ENCODE data around the gene CYP4F22.
"Not testable (repeated sequence)": the region's sequence is repeated elsewhere in the genome, so short reads cannot be mapped to it uniquely, and the experiment has no call there.

Gene CYP4F22

DNA sequence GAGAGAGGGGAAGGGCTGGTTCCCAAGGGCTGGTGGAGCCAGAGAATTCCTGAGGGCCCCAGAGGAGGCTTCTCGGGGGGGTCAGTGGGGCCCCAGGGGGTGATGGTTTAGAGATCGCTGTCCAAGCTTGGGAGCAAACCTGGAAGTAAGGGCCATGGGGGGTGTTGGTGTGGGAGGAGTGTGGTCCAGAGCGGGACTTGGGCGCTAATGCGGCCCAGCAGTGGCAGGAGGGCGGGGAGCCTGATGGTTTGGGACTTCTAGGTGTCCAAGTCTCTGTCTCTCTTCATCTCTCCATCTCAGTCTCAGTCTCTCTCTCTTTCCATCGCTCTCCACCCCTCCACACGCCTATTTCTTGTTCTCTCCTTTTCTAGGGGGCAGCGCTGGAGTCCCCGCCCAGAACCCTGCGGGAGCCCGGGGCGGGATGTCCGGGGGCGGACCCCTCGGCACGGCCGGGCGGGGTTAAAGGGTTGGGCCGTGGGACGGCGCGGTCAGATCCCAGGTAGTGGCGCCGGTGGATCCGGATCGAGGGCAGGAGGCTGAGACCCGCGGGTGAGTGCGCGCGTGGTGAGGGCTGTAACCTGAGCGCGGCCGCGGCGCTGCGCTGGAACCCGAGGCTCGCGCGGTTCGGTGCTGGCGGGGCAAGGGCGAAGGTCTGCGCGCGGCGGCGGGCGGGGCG, at the start of gene CYP4F22:
TSS of gene CYP4F22 (plus strand) at position 491 of the 676 bp plus-strand sequence. CDS start 16,812 bp downstream, outside the sequence.
- DNase-seq: no peak

- peak; percentile 1 for DNase-seq
Observed at GRCh38 chr19:15461694-15462093, 46.6 kb upstream of the CYP4F22 start.

- DNase-seq: no peak
Observed at GRCh38 chr19:15463861-15464371, 44.4 kb upstream of the CYP4F22 start.

DNA sequence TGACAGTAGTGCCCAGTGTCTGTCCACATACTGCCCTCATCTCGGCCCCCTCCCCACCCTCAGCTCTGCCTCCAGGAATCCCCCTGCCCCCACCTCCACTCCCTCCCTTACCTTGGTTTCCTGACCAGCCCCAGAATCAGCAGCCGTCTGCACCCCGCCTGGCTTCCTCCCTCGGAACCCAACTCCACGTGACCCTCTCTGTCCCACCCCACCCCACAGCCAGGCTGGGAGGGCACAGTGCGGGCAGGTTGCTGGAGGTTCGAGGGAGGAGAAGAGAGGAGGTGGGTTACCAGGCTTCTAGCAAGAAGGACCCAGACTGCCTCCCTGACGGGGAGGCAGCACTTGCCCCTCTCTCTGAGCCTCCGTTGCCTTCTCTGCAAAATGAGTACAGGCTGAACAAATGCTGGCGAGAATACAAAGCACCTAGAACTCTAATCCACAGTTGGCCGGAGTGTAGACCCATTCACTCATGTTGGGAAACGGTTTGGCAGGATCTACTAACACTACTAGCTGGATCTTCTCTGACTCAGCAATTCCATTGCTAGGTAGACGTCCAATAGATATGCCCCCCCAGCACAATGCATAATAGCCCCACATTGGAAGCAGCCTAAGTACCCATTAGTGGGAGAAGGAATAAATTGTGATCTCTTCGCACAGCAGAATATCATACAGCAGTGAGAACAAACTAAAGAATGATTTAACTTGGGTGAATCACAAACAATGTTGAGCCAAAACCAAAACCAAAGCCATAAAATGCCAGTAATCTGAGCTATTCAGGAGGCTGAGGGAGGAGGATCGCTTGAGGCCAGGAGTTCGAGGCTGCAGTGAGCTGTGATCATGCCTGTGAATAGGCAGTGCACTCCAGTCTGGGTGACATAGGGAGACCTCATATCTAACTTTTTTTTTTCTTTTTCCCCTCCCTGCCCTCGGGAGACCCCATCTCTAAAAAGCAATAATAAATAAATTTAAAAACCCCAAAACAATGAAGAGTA, 43.6 kb upstream of the CYP4F22 start, which contains the start of gene RASAL3:
TSS of gene RASAL3 (minus strand) at position 151 of the 992 bp plus-strand sequence. CDS start 186 bp downstream, outside the sequence.
- no peak for DNase-seq

- DNase-seq: no peak
Observed at GRCh38 chr19:15466851-15467733, 41.2 kb upstream of the CYP4F22 start.

GRCh38 chr19:15467734-15468214, 40.6 kb upstream of the CYP4F22 start:
- DNase-seq: no peak

DNA sequence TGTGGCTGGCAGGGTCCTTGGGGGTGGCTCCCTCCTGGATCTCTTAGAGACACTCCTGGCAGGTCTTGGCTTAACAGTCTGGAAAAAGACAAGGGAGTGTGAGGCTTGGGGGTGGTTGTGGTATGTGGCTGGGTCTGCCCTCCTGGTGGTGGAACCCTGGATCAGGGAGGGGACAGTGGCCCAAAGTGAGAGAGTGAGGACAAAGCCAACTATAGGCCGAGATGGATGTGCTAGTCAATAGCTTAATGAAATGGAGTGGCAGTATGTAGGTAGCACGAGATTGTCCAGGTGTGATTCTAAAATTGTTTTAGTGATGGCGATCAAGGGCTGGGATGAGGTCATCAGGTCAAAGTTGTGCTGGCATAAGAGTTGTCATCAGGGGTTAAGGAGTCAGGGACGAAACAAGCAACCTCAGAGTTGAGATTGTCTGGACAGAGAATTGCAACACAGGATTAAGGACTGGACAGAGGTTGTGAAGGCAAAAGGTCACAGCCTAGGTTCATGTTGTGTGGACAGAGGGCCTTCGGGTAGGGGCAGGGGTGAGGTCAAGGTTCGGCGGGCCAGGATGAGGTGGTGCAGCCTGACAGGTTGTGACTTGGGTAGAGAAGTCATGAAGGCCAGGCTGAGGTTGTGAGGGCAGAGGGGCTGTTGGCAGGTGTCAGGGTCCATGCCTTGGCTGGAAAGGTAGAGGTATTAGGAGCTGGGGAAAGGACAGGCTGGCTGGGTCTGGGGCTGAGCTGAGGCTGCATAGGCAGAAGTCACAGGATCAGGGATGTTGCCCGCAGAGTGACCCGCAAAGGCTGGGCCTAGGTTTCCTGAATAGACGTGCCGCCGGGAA, 39.4 kb upstream of the CYP4F22 start:
- no peak for DNase-seq

DNA sequence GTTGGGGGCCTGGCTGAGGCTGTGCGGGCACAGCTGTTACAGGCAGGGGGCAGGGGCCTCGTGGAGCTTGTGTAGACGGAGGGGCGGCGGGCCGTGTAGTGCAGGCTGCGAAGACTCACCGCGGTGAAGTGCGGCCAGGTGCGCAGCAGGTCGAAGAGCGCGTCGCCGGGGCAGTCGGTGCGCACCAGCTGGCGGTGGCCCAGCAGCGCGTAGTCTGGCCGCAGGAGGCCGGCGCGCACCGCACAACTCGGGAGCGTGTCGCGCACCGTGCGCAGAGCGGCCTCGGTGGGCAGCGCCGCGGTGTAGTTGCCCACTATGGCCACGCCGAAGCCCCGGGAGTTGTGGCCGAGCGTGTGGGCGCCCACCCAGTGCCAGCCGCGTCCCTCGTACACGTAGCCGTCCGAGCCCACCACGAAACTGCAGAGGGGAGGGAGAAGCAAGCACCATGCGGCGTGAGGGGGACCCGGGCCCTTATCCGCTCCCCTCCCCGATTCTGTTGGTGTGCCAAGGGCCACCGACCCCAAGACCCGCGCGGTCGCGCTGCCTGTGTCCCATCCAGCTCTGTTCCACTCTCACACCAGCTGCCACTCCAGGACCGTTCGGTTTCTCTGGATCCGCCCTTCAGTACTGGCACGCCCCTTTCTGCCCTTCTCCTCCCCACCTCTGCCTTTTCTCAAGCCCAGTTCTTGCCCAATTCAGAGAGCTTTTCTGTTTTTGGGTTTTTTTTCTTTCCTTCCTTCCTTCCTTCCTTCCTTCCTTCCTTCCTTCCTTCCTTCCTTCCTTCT, 38.6 kb upstream of the CYP4F22 start:
- no peak for DNase-seq

DNA sequence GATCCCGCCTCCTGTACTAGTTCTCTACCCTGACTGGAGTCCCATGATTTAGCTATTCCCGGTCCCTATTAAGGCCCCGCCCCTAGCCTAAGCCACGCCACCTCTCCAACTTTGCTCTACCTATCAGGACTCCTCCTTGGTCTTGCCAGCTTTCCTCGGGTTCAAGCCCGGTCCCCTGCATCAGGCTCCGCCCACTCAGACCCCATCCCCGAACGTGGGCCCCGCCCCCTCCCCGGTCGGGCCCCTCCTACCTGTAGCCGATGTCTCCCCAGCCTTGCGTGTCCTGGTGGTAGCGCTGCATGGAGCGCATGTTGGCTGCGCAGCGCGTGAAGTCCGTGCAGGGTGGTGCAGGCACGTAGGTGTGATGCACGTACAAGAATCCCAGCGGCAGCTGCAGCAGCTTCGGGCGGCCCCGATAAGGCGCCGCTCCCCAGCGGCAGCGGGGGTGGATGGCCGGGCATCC, 36.7 kb upstream of the CYP4F22 start:
- DNase-seq: no peak

- not testable (repeated sequence) for DNase-seq
Observed at GRCh38 chr19:15473821-15474220, 34.5 kb upstream of the CYP4F22 start.

DNA sequence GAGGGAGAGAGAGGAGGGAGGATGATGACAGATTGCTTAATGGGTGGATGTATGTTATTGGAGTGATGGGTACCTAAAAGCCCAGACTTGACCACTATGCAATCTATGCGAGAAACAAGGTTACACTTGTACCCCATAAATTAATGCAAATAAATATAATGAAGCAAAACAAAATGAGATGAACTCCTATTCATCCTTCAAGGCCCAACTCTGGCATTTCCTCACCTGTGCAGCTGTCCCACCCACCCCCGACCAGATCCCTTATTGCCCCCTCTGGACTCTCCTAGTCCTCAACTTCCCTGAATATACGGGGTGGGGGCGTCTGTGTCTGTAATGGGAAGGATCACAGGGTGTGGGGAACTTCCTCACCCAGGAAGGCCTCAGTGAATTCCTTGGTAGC, 33.2 kb upstream of the CYP4F22 start:
- no peak for DNase-seq

DNA sequence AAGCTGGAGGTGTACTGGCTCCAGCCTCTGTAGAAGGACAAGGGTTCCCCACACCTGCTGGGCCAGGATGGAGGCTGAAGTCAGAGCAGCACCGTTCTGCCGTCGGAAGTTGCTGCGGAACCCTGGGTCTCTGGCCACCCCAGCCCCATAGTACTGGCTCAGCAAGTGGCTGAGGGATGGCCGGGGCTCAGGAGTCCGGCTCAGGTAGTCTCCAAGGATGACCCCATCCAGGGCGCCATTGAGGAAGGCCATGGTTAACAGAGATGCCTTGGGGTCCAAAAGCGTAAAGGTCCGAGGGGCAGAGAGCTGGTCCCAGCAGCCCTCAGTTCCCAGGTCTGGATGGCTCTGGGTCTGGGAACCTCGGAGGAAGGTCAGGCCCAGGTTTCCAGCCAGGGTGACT, 32.7 kb upstream of the CYP4F22 start:
- DNase-seq: no peak

DNA sequence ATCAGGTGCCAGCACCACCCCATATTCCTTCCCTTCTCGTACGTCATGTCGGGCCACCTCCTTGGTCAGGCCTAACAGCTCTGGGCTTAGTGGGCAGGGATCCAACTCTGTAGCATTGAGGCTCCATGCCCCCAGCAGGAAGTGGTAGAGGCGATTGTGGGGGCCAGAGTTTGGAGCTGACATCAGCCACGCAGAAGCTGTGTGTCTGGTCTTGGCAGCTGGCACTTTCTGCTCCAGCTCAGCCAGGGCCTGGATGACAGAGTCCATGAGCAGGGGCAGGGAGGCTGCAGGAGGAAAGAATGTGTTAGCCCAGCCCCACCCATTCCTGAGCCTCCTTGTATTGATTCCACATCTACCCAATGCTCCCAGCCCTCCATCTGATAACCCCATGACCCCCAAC, 32.0 kb upstream of the CYP4F22 start:
- no peak for DNase-seq

GRCh38 chr19:15479391-15480345, 28.7 kb upstream of the CYP4F22 start, which contains the start of gene PGLYRP2:
PGLYRP2 (minus strand) TSS chr19:15479501; CDS start chr19:15479371, 130 bp downstream.
- DNase-seq: no peak

GRCh38 chr19:15480996-15481395, 27.3 kb upstream of the CYP4F22 start:
- not testable (repeated sequence) for DNase-seq

GRCh38 chr19:15485768-15486167, 22.6 kb upstream of the CYP4F22 start:
- not testable (repeated sequence) for DNase-seq

GRCh38 chr19:15487038-15487437, 21.3 kb upstream of the CYP4F22 start:
- no peak for DNase-seq

DNA sequence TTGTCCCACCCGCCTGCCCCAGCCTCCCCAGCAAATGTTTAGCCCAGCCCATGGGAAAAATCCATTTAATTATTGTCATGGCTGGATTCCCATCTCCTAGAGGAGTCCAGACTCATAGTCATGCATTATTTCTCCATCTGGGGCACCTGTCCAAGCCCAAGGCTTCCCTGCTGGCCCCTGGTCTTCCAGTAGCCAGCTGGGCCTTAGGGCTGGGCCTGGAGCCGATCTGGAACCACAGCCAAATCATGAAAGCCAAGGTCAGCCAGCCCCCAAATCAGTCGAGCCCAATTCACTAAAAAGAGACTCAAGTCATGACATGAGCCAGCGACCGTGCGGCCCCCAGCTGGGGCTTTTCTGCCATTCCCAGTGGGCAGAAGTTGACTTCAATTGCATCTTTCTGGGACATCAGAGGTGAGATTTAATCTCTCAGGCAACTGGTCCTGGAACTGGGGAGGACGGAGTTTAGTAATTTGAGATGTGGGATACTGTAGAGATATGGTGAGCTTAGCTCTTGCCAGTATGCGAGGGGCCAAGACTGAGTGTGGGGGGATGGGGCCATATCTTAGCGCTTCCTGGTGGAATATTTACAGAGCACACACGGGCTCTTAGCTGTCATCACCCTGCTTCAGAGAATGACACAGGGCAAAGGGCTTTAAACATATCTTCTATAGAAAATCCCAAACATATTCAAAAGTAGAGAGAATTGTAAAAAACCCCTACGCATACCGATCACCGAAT, 19.7 kb upstream of the CYP4F22 start:
- DNase-seq: no peak
